ENCODE data around the gene MGST2. TPM values are rescaled to one million over a fixed set of nuclear protein-coding genes. Genes with fewer than 3 reads are reported as not detected.

Gene MGST2
- total and polyA plus RNA-seq, 2 experiments from 2014 or later: 82.4 to 97.9 TPM

DNA sequence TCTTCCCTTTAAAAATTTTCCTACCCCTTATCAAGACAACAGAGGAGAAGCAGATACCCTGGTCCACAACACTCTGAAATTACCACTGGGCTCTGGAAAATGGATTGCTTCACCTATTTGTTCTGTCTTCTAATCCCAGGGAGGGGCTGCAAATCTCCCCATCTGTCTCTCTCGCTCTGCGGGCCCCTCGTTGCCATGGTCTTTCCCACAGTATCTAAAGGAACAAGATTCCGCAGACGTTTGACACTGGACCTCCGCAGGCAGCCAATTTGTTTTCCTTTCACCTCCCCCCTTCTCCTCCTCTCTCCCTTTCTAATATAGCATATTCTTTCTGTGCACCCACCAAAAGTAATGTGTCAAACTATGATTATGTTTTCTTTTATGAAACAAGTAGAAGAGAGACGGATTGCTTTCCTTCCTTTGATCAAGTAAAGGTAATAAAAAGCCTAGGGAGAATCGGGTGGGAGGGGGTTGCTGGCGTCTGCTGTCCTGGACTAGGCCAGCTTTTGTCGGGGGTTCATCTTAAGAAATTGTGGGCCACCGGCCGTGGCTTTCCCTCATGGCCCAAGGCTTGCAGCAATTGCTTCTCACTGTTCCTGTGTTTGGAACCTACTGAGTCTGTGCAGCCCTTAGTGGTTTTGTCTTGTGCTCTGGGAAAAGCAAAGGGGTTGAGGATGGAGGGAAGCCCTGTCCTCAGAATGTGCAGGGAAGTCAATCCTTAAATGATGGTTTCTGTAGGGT lies 81.0 kb downstream of the MGST2 start:
- no peaks in the 10 kb centered on the region for H3K27me3 ChIP-seq
- H3K36me3 ChIP-seq (replicated peaks; ENCODE audit: insufficient read depth, low read depth): no peaks in the 10 kb centered on the region
- H3K4me2 ChIP-seq: peak overlapping the region; percentile 66
- H4K20me1 ChIP-seq (ENCODE audit: insufficient read depth, poor library complexity, severe bottlenecking): no peaks in the 10 kb centered on the region
- 22% methylated on average over 12 of the region's 12 CpGs for WGBS (ENCODE audit: low lambda C conversion rate, missing lambda C conversion rate)
- no peak for TF ChIP-seq EZH2phosphoT487 (IDR thresholded peaks at IDR 0.05; ENCODE audit: low read depth, severe bottlenecking, unreplicated experiment)
- H3K9me2 ChIP-seq (replicated peaks; ENCODE audit: insufficient read depth): no peaks in the 10 kb centered on the region
- H2AFZ ChIP-seq: peak overlapping the region; percentile 10
- peak; percentile 28 for DNase-seq (ENCODE audit: low spot score)
- H3K79me2 ChIP-seq: no peaks in the 10 kb centered on the region
- H3K4me1 ChIP-seq (ENCODE audit: insufficient read depth): peaks cover 23% of the 10 kb centered on the region
- H3K9me3 ChIP-seq (ENCODE audit: low read depth): no peaks in the 10 kb centered on the region
- H3K4me3 ChIP-seq: no peak overlapping the region
- H3K27ac ChIP-seq: peak overlapping the region; percentile 53

DNA sequence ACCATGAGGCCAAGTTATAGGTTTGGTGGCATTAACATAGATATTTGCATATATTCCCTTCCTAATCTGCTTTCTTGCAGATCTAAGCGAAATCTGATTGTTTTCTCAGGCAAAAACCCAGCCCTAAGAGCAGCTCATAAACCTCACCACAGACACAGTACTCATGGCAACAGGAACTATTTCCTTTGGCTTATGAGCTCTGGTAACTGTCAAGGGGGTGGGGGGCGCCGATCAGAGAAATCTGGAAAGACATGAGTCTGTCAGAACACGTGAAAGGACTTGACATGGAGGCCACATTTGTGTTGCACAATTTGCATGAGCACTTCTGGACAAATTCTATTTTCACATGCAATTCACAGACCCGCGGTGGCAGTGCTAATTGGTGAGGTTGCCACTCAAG lies 83.7 kb downstream of the MGST2 start:
- no peak overlapping the region for H3K27ac ChIP-seq
- no peaks in the 10 kb centered on the region for H3K36me3 ChIP-seq (replicated peaks; ENCODE audit: insufficient read depth, low read depth)

DNA sequence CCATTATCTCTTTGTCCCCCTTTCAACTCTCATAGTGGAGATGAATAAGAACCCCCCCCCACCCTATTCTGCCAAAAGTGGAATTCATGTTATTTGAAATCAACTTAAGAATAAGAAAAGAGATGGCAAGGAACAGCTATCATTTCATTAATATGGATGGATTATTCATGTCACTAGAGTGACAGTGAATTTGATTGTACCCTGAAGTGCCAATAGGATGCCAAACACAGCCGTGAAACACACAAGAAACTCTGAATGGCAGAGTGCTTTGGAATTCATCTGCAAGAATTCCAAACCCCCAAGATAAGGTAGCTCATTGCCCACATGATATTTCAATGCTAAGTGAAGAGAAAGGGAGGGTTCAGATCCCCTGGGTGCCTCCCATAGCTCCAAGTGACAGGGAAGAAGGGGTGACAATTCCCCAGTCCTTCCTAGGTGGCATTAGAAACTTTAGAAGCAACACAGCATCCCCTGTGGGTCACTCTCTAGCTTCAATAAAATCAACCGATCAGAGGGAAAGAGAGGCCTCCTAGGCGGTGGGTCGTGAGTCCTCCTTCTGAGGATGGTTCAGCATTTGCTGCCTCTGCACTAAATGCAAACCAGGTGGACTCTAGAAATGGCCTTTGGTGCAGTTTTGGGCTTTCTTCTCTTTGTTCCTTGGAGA lies 84.3 kb downstream of the MGST2 start:
- Histone ChIP-seq H3K27ac (no peak overlapping the region), H3K79me2 (no peaks in the 10 kb centered on the region), H3K9me3 (ENCODE audit: low read depth) (no peaks in the 10 kb centered on the region), H3K9me2 (replicated peaks; ENCODE audit: insufficient read depth) (no peaks in the 10 kb centered on the region), H3K4me2 (no peak overlapping the region), H3K4me3 (no peak overlapping the region), H2AFZ (no peak overlapping the region), H3K27me3 (no peaks in the 10 kb centered on the region), H3K36me3 (replicated peaks; ENCODE audit: insufficient read depth, low read depth) (no peaks in the 10 kb centered on the region), H3K4me1 (ENCODE audit: insufficient read depth) (peaks cover 19% of the 10 kb centered on the region), H4K20me1 (ENCODE audit: insufficient read depth, poor library complexity, severe bottlenecking) (no peaks in the 10 kb centered on the region)
- 67% methylated on average over 4 of the region's 4 CpGs for WGBS (ENCODE audit: low lambda C conversion rate, missing lambda C conversion rate)
- DNase-seq (ENCODE audit: low spot score): no peak
- TF ChIP-seq, protein P1, sequence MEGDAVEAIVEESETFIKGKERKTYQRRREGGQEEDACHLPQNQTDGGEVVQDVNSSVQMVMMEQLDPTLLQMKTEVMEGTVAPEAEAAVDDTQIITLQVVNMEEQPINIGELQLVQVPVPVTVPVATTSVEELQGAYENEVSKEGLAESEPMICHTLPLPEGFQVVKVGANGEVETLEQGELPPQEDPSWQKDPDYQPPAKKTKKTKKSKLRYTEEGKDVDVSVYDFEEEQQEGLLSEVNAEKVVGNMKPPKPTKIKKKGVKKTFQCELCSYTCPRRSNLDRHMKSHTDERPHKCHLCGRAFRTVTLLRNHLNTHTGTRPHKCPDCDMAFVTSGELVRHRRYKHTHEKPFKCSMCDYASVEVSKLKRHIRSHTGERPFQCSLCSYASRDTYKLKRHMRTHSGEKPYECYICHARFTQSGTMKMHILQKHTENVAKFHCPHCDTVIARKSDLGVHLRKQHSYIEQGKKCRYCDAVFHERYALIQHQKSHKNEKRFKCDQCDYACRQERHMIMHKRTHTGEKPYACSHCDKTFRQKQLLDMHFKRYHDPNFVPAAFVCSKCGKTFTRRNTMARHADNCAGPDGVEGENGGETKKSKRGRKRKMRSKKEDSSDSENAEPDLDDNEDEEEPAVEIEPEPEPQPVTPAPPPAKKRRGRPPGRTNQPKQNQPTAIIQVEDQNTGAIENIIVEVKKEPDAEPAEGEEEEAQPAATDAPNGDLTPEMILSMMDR (IDR thresholded peaks at IDR 0.05; ENCODE audit: poor library complexity): no peak
- TF ChIP-seq EZH2phosphoT487 (IDR thresholded peaks at IDR 0.05; ENCODE audit: low read depth, severe bottlenecking, unreplicated experiment): no peak
- TF ChIP-seq EZH2 (IDR thresholded peaks at IDR 0.05; ENCODE audit: borderline replicate concordance): no peak

More for the DNA sequence above, 83.7 kb downstream of the MGST2 start:
- no peak overlapping the region for H3K4me3 ChIP-seq
- no peaks in the 10 kb centered on the region for H3K27me3 ChIP-seq
- WGBS (ENCODE audit: low lambda C conversion rate, missing lambda C conversion rate): 59% methylated on average over 6 of the region's 6 CpGs
- no peaks in the 10 kb centered on the region for H3K79me2 ChIP-seq
- H3K4me2 ChIP-seq: no peak overlapping the region
- peaks cover 19% of the 10 kb centered on the region for H3K4me1 ChIP-seq (ENCODE audit: insufficient read depth)
- no peaks in the 10 kb centered on the region for H3K9me2 ChIP-seq (replicated peaks; ENCODE audit: insufficient read depth)
- no peaks in the 10 kb centered on the region for H3K9me3 ChIP-seq (ENCODE audit: low read depth)
- no peak overlapping the region for H2AFZ ChIP-seq
- DNase-seq (ENCODE audit: low spot score): no peak
- no peaks in the 10 kb centered on the region for H4K20me1 ChIP-seq (ENCODE audit: insufficient read depth, poor library complexity, severe bottlenecking)
- TF ChIP-seq EZH2phosphoT487 (IDR thresholded peaks at IDR 0.05; ENCODE audit: low read depth, severe bottlenecking, unreplicated experiment) (no peak), EZH2 (IDR thresholded peaks at IDR 0.05; ENCODE audit: borderline replicate concordance) (no peak)
- TF ChIP-seq, protein P1 (IDR thresholded peaks at IDR 0.05; ENCODE audit: poor library complexity): no peak

DNA sequence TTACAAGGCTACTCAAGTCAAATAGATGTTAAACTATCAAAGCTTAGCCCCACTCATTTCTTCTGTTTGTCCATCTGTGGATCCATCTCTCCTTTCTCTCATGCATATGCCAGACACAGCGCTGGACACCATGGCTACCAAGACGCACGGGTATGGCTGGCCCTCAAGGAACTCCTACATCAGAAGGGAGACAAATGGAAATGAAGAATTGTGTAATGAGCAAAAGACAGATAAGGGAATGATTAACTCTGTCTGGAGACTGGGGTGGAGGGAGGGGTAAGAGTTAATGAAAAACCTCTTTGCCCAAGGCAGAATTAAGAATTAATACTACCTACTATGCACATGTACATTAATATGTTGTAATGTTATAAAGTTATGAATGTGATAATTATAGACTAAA lies 88.1 kb downstream of the MGST2 start:
- Histone ChIP-seq H4K20me1 (ENCODE audit: insufficient read depth, poor library complexity, severe bottlenecking) (no peaks in the 10 kb centered on the region), H3K4me2 (no peak overlapping the region), H3K9me2 (replicated peaks; ENCODE audit: insufficient read depth) (no peaks in the 10 kb centered on the region), H3K9me3 (ENCODE audit: low read depth) (no peaks in the 10 kb centered on the region), H2AFZ (no peak overlapping the region), H3K79me2 (peaks cover 6% of the 10 kb centered on the region), H3K36me3 (replicated peaks; ENCODE audit: insufficient read depth, low read depth) (no peaks in the 10 kb centered on the region), H3K27me3 (no peaks in the 10 kb centered on the region), H3K4me3 (no peak overlapping the region), H3K4me1 (ENCODE audit: insufficient read depth) (peaks cover 6% of the 10 kb centered on the region), H3K27ac (no peak overlapping the region)
- TF ChIP-seq EZH2 (IDR thresholded peaks at IDR 0.05; ENCODE audit: borderline replicate concordance): no peak
- TF ChIP-seq EZH2phosphoT487 (IDR thresholded peaks at IDR 0.05; ENCODE audit: low read depth, severe bottlenecking, unreplicated experiment): no peak
- TF ChIP-seq, protein P1 (IDR thresholded peaks at IDR 0.05; ENCODE audit: poor library complexity): no peak
- 71% methylated on average over 3 of the region's 3 CpGs for WGBS (ENCODE audit: low lambda C conversion rate, missing lambda C conversion rate)
- no peak for DNase-seq (ENCODE audit: low spot score)

Measured in hepatocyte (in vitro differentiated cells).